GM18909 (cell line): Measurements from ENCODE around the gene PCGF1.

Source experiments
- ATAC-seq: cut with Tn5 transposase; IDR thresholded peaks from one replicate; pipeline ENCODE4 v1.9.1; 2021; ENCODE audit warnings: mild to moderate bottlenecking; ENCODE audit not compliant: unreplicated experiment, poor library complexity

Gene PCGF1

DNA sequence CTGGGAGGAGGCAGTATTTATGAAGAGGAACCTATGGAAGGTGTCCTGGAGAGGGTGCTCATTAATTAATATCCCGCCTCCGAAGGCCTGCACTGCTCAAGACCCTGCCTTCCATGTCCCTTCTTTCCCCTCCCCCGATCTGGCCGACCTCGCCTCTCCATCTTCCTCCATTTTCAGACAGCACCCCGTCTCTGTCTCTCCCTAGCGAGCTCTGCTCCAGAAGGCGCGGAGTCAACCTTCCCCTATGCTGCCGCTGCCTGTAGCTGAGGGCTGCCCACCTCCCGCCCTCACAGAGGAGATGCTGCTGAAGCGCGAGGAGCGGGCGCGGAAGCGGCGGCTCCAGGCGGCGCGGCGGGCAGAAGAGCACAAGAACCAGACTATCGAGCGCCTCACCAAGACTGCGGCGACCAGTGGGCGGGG, 50.4 kb downstream of the PCGF1 start:
- no peak for ATAC-seq
